Skeletal muscle tissue (tissue), 4 donors: ENCODE data around the gene MEIKIN. TPM values are rescaled to one million over a fixed set of nuclear protein-coding genes. Genes with fewer than 3 reads are reported as not detected.
A peak's percentile ranks its signal among the peaks of the same experiment; 100 is the strongest.

Experiments
- H3K27ac ChIP-seq: one replicate; pipeline ENCODE4 v1.7.0; 2013; ENCODE audit warnings: mild to moderate bottlenecking, low read depth, low read length, inconsistent platforms
- H3K27me3 ChIP-seq, 3 donors: one replicate each; pipeline ENCODE4 v1.7.0; 2013; ENCODE audit warnings: low read length in 3 of 3; ENCODE audit not compliant: control insufficient read depth in 3 of 3, insufficient read depth in 3 of 3
- H3K36me3 ChIP-seq, 3 donors: one replicate each; pipeline ENCODE4 v1.7.0; 2013; ENCODE audit warnings: low read length in 3 of 3; ENCODE audit not compliant: control insufficient read depth in 3 of 3, insufficient read depth in 3 of 3
- H3K4me1 ChIP-seq, 3 donors: one replicate each; pipeline ENCODE4 v1.7.0; 2013; ENCODE audit warnings: low read length in 3 of 3, mild to moderate bottlenecking in 3 of 3; ENCODE audit not compliant: control insufficient read depth in 3 of 3, insufficient read depth in 3 of 3
- H3K4me3 ChIP-seq, 3 donors: one replicate each; pipeline ENCODE4 v1.7.0; 2013; ENCODE audit warnings: low read length in 3 of 3
- H3K9ac ChIP-seq, 3 donors: one replicate each; pipeline ENCODE4 v1.7.0; 2013; ENCODE audit warnings: low read length in 3 of 3, mild to moderate bottlenecking in 3 of 3, moderate library complexity in 2 of 3, low read depth in 1 of 3
- H3K9me3 ChIP-seq, 3 donors: one replicate each; pipeline ENCODE4 v1.7.0; 2013; ENCODE audit warnings: low read length in 3 of 3; ENCODE audit not compliant: control insufficient read depth in 3 of 3
- total RNA-seq: library from RNA; depleted of rRNA; stranded (reverse); fragments of >200 nt; gene quantifications from one replicate; pipeline ENCODE4 v1.2.3, GENCODE V29; 2014
- donor health status: Osteomylitis.

Gene MEIKIN
- total RNA-seq, 1 donor from 2014 or later, result 0.52 TPM

DNA sequence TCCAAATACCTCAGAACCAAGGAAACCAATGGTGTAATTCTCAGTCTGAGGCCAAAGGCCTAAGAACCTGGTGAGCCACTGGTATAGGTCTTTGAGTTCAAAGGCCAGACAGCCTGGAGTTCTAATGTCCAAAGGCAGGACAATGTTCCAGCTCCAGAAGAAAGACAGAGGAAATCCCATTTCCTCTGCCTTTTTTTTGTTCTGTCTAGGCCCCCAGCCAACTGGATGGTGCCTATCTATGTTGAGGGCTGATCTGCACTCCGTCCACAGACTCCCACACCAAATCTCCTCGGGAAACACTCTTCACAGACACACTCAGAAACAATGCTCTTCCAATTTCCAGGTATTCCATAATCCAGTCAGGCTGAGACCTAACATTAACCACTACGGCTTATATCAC lies 178.8 kb downstream of the MEIKIN start:
- H3K4me1 ChIP-seq, result peaks cover 3 to 10% (median 10%) of the 10 kb centered on the region in 3 donors
- H3K27me3 ChIP-seq, result no peaks in the 10 kb centered on the region
- H3K36me3 ChIP-seq, result peaks cover 0 to 5% (median 0%) of the 10 kb centered on the region in 3 donors
- H3K9me3 ChIP-seq, result peaks cover 0 to 4% (median 0%) of the 10 kb centered on the region in 3 donors
- no peak overlapping the region for H3K9ac ChIP-seq
- no peak overlapping the region for H3K27ac ChIP-seq
- no peak overlapping the region for H3K4me3 ChIP-seq

DNA sequence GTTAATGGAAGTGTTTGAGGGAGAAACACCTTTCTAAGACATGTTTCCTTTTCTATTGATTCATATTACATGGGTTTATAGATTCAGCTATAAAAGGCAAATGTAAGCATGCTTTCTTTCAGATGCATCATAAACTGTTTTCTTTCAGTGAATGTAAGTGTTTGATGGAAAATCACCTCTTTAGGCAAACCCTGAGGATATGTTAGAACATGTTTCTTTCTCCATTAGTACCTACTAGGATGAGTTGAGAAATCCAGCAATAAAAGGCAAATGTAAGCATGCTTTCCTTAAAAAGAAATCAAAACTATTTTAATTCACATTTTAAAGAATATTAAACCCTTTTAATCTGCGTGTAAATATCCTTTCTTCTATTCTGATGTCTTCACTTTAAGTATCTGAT lies 180.2 kb downstream of the MEIKIN start:
- Histone ChIP-seq H3K4me1 (peaks cover 0 to 9% (median 6%) of the 10 kb centered on the region in 3 donors), H3K27me3 (no peaks in the 10 kb centered on the region), H3K27ac (no peak overlapping the region), H3K36me3 (peaks cover 0 to 5% (median 0%) of the 10 kb centered on the region in 3 donors), H3K9me3 (peaks cover 0 to 4% (median 0%) of the 10 kb centered on the region in 3 donors), H3K4me3 (no peak overlapping the region), H3K9ac (no peak overlapping the region)

DNA sequence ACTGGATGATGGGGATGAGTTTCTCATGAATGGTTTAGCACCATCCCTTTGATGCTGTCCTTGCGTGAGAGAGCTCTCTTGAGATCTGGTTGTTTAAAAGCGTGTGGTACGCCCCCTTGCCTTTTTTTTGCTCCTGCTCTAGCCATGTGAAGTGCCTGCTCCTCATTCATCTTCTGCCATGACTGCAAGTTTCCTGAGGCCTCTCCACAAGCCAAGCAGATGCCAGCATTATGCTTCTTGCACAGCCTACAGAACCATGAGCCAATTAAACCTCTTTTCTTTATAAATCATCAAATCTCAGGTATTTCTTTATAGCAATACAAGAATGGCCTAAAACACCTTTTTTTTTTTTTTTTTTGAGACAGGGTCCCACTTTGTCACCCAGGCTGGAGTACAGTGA lies 181.5 kb downstream of the MEIKIN start:
- peaks cover 3 to 7% (median 6%) of the 10 kb centered on the region in 3 donors for H3K4me1 ChIP-seq
- no peak overlapping the region for H3K9ac ChIP-seq
- no peaks in the 10 kb centered on the region for H3K27me3 ChIP-seq
- no peak overlapping the region for H3K27ac ChIP-seq
- H3K4me3 ChIP-seq, result no peak overlapping the region
- H3K9me3 ChIP-seq, result peaks cover 0 to 4% (median 0%) of the 10 kb centered on the region in 3 donors
- peaks cover 0 to 5% (median 0%) of the 10 kb centered on the region in 3 donors for H3K36me3 ChIP-seq

DNA sequence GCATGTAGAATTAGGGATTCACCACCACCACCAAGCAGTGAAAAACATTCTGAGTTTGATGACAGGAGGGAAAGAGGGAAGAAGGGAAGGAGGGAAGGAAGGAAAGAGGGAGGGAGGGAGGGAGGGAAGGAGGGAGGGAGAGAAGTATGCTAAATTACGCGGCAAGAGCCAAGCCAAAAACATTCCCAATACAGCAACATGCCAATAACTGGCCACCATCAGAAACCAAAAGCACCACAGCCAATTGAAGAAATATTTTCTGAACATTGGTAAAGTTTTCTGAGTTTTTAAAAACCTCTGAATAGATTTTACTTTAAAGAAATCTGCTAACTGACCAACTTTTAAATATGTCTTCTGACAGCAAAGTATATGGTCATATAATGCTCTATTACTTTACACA lies 184.7 kb downstream of the MEIKIN start:
- H3K9ac ChIP-seq, result no peak overlapping the region
- H3K4me3 ChIP-seq, result no peak overlapping the region
- peaks cover 0 to 5% (median 0%) of the 10 kb centered on the region in 3 donors for H3K36me3 ChIP-seq
- H3K9me3 ChIP-seq, result peaks cover 0 to 4% (median 0%) of the 10 kb centered on the region in 3 donors
- peaks cover 20 to 23% (median 22%) of the 10 kb centered on the region in 3 donors for H3K4me1 ChIP-seq
- H3K27me3 ChIP-seq, result no peaks in the 10 kb centered on the region
- no peak overlapping the region for H3K27ac ChIP-seq

DNA sequence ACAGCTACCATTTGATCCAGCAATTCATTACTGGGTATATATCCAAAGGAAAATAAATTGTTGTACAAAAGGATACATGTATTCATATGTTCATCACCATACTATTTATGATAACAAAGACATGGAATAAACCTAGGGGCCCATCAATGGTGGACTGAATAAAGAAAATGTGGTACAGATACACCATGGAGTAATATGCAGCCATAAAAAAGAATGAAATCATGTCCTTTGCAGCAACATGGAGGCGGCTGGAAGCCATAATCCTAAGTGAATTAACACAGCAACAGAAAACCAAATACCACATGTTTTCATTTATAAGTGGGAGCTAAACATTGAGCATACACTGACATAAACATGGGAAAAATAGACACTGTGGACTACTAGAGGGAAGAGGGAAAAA lies 185.8 kb downstream of the MEIKIN start:
- no peak overlapping the region for H3K9ac ChIP-seq
- H3K4me3 ChIP-seq, result no peak overlapping the region
- peaks cover 22 to 23% (median 22%) of the 10 kb centered on the region in 3 donors for H3K4me1 ChIP-seq
- peak overlapping the region; percentile 90 for H3K27ac ChIP-seq
- peaks cover 0 to 4% (median 0%) of the 10 kb centered on the region in 3 donors for H3K9me3 ChIP-seq
- no peaks in the 10 kb centered on the region for H3K27me3 ChIP-seq
- peaks cover 0 to 2% (median 0%) of the 10 kb centered on the region in 3 donors for H3K36me3 ChIP-seq

- no peaks in the 10 kb centered on the region for H3K36me3 ChIP-seq
- peak overlapping the region; percentile 22 to 45 (median 37) for H3K4me3 ChIP-seq
- H3K27me3 ChIP-seq, result no peaks in the 10 kb centered on the region
- H3K9ac ChIP-seq, result peak overlapping the region in 2 of 3 donors; percentile 20 to 63
- no peaks in the 10 kb centered on the region for H3K9me3 ChIP-seq
- peaks cover 24 to 31% (median 25%) of the 10 kb centered on the region in 3 donors for H3K4me1 ChIP-seq
- peak overlapping the region; percentile 90 for H3K27ac ChIP-seq
These were observed 187.0 kb downstream of the MEIKIN start for GRCh38 chr5:131758520-131758900.

DNA sequence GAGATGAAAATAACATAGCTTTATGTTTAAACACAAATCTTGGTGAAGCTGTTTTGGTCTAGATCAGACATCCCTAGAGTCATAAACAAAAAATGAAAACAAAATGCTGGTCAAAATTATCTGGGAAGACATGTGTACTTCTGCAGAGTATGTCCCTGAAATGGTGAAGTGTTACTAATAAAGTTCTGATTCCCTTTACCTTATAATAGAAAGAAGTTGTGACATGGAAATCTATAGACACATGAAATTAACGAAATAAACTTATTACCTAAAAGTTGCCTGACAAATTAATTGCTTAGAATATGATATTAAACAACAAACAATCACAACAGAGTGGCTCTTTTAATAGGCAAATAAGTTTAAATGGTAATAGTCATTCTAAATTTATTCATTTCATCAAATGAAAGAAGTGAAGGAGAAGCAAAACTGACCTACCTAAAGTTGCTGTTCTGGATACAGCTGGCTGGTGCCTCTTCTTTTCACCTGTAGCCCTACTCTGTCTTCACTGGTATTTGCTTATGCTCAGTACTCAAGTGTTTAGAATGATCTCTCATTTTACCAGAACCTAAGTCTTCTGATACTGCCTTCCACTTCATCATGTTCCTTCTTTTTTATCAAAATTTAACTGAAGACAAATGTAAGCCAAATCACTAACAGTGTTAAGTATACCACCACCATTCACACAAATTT lies 187.5 kb downstream of the MEIKIN start:
- peak overlapping the region in 1 of 3 donors; percentile 45 for H3K4me3 ChIP-seq

More for the DNA sequence above, 187.5 kb downstream of the MEIKIN start:
- no peaks in the 10 kb centered on the region for H3K9me3 ChIP-seq
- H3K9ac ChIP-seq, result peak overlapping the region in 1 of 3 donors; percentile 20
- no peaks in the 10 kb centered on the region for H3K36me3 ChIP-seq
- no peaks in the 10 kb centered on the region for H3K27me3 ChIP-seq
- H3K4me1 ChIP-seq, result peaks cover 25 to 31% (median 26%) of the 10 kb centered on the region in 3 donors
- peak overlapping the region; percentile 90 for H3K27ac ChIP-seq

Other genes starting within 250 kb of the MEIKIN start
- 27.1 TPM for gene FNIP1, start 148.6 kb downstream of the MEIKIN start, total RNA-seq
- gene ACSL6, start 66.0 kb upstream of the MEIKIN start, total RNA-seq, result 3.1 TPM
- not detected for gene IL3, start 115.0 kb upstream of the MEIKIN start, total RNA-seq
- not detected for gene CSF2, start 128.1 kb upstream of the MEIKIN start, total RNA-seq